Measurements from ENCODE around the gene MYH3.

- TF ChIP-seq CTCF (conservative IDR thresholded peaks at IDR 0.05) (no peak), ZFX (IDR thresholded peaks at IDR 0.05) (no peak)
Observed at GRCh38 chr17:10653987-10654386, 3.1 kb downstream of the MYH3 start.

Measured in C4-2B (cell line).